Smooth muscle cell of the brain vasculature (primary cell): Measurements from ENCODE around the gene SLC4A11.

Source experiments
- DNase-seq: peaks from one replicate; pipeline ENCODE4 v3.0.0-alpha.2; 2012; ENCODE audit warnings: low read depth, low spot score

Gene SLC4A11

DNA sequence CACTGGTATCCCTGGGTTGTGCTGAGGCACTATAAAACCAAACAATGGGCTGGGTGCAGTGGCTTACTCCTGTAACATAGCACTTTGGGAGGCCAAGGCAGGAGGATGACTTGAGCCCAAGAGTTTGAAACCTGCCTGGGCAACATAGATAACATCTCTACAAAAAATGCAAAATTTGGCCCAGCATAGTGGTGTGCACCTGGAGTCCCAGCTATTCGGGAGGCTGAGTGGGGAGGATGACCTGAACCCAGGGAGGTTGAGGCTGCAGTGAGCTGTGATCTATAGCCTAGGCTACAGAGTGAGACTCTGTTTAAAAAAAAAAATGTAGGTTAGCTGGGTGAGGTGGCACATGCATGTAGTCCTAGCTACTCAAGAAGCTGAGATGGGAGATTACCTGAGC is 7.7 kb upstream of the SLC4A11 start:
- no peak for DNase-seq

DNA sequence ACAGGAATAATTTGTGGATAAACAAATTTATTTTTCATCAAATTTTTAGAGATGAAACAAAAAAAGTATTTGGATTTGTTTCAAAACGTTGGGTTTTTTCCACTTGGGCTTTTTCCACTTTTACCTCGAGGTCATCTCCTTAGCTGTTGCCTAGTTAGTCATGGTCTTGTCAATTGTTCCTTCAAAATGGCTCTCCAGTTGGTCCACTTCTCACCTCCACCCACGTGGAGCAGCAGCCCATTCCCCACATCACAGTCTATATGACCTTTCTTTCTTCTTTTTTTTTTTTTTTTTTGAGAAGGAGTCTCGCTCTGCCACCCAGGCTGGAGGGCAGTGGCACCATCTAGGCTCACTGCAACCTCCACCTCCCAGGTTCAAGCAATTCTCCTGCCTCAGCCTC is 6.7 kb upstream of the SLC4A11 start:
- DNase-seq, result no peak

GRCh38 chr20:3245156-3245555 is 6.2 kb upstream of the SLC4A11 start:
- DNase-seq, result no peak

DNA sequence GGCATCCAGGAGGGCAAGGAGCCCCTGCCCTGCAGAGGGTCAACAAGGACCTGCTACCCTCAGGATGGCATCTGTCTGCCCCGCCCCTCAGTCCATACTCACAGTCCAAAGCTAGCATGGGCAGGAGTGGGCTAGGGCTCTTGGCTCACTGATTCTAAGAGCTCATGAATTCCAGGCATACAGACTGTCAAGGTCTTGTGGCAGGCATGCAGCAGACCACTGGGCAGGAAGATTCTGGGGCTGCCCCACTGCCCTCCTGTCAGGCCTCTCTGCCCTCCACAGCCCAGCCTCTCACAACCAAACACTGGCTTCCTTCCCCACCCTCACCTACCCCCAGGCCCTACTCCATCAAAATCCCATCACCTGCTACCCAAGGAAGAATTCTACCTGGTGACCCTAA is 5.6 kb upstream of the SLC4A11 start:
- DNase-seq, result no peak

DNA sequence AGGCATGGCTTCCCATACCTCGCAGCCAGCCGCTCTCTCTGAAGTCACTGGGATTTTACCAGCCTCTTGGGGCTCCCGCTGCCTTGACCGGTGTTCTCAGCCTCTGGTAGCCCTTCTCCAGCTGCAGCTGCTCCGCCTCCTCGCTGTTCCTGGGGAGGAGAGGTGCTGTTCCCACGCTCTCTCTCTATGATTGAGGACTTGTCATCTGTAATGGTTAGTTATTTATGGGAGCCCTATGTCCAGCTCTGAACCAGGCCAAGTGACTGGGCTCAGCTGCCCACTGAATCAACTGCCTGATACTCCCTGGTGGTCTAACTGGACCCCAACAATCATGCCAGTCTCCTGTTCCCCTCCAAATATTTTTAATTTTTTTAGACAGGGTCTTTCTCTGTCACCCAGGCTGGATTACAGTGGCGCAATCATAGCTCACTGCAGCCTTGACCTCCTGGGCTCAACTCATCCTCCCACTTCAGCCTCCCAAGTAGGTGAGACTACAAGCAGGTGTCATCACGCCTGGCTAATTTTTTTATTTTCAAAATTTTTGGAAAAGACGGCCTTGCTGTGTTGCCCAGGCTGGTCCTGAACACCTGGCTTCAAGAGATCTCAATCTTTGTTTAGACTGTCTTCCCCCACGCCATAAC is 4.8 kb upstream of the SLC4A11 start:
- DNase-seq, result no peak

GRCh38 chr20:3242172-3242692 is 3.2 kb upstream of the SLC4A11 start:
- no peak for DNase-seq

DNA sequence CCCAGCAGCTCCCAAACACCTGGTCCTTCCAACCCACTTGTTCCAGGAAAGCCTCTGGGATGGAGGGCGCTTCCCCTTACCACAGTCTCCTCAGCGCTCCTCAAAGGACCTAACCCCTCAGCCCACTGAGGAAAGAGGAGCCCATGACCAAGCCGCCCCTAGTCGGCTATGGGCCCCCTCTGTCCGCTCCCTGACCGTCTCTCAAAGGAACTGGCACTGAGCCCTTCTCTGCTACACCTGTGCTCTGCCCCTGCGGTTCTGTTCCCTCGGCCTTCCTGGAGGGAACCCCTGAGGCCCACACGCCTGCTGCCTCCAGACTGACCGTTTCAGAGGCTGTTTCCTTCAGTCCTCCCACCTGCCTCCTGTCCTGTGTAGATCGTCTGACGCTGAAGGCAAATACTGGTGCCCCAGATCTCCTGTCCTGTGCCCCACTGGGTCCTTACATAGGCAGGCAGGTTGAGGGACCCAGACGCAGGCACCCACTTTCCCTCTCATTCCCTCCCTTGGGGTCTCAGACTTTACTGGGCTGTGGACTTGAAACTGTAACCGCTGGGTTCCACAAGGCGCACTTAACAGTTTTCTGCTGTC is 1.9 kb upstream of the SLC4A11 start:
- DNase-seq, result no peak

- no peak for DNase-seq
Measured at GRCh38 chr20:3239867-3240775, 1.1 kb upstream of the SLC4A11 start.

DNA sequence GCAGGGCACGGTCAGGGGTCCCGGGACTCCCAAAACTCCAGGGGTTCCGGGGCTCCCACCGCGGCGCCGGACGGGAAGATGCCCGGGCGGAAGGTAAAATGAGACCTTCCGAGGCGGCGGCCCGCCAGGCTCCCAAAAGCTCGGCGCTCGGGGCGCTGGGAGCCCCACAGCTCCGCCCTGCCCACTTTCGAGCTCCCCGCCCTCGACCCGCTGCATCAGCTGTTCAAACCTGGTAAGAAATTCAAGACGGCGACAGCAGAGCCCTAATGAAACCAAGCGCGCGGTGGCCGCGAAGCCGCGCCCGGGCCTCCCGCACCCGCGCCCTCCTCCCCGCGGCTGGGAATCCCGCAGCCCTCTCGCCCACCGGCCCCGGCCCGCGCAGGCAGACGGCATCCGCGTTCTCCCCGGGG is 369 bp downstream of the SLC4A11 start:
- no peak for DNase-seq

DNA sequence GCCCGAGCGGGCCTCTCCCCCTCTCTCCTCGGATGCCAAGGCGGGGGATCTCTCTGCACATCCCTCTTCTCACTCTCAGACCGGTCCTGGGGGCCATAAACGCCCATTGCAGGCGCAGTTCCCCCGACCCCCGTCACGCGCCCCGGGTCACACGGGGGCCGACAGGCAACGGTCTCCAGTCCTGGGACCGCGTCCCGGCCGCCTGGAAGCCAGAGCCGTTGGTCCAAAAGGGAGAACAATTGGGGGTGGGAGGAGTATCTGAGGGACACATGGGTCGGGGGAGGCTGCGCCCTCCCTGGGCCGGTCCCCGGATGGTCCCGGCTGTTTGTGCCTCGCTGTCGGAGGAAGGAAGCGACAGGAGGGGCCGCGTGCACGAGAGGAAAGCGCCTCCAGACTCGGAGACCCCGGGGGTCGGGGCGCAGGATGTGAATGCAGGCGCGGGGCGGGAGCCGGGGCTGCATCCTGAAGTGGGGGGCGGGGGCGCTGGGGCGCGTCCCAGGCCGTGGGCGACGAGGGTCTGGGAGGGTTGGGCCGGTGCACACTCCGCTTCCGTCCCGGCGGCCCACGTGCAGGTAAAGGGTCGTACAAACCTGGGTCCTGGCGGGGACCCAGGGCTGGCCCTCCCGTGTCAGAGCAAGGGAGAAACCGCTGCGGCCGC is 903 bp downstream of the SLC4A11 start:
- DNase-seq, result no peak

DNA sequence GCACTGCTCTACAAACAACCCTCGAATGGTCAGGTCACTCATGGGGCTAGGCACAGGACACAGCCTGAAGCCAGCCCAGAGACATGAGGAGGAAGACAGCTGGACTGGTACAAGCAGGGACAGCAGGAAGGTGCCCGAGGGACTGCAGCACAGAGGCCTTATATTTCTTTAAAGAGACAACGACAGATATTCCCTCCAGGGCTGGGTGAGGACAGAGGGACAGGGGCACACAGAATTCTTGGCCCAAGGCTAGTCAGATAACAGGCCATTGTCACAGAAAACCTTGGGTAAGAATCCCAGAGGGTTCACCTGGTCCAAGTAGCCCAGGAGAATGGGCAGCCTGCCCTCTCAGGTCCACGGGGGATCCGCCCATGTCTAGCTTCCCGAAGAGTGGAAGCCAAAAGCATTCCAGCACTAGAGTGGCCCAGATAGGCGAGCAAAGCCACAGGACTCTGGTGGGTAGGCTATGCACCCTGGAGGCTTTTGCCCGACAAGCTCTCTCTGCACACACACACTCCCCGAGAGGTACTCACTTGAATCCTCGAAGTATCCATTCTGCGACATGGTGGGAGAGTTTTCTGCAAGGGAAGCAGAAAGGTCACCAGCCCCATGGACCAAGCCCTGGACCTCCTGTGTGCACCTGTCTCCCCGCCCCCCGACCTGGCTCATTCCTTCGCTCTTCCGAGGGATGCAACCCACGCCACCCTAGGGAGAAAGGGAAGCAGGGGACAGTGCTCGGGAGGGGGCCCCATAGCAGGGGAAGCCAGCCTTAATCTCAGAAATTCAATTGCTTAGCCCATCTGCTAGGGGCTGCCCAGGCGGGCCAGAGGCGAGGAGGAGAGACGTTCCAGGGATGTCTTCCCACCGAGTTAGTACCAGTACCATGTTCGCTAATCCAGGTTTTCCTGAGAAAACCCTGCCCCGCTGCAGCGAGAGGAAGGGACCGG is 1.7 kb downstream of the SLC4A11 start:
- no peak for DNase-seq

DNA sequence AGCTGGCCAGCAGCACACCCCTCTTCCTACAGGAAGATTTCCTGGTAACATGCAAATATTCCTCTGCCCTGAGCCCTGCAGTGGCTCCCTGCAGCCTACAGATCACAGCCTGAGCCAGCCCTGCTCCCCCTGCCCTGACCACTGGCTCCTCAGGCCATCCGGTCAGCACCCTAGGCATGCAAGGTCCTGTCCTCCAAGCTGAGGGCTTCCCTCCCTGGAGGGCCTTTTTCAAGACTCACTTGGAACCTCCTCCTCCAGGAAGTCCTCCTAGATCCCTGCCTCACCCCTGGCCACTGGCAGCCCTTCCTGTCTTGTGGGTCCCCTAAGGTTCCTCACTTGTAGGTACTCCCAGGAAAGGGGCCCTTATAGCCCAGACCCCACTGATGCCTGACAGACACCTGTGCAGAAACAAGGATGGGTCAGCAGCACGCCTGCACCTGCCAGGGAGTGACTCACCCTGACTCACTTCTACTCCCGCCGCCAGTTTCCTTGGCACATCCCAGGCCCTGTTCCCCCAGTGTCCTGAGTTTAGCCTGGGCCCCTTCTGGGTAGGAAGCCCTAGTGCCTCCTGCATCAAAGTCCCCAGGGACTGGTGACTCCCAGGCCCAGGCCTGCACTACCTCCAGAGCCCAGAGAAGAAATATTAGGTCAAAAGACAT is 3.2 kb downstream of the SLC4A11 start:
- no peak for DNase-seq

- DNase-seq, result no peak
Measured at GRCh38 chr20:3233991-3234498, 4.9 kb downstream of the SLC4A11 start.

DNA sequence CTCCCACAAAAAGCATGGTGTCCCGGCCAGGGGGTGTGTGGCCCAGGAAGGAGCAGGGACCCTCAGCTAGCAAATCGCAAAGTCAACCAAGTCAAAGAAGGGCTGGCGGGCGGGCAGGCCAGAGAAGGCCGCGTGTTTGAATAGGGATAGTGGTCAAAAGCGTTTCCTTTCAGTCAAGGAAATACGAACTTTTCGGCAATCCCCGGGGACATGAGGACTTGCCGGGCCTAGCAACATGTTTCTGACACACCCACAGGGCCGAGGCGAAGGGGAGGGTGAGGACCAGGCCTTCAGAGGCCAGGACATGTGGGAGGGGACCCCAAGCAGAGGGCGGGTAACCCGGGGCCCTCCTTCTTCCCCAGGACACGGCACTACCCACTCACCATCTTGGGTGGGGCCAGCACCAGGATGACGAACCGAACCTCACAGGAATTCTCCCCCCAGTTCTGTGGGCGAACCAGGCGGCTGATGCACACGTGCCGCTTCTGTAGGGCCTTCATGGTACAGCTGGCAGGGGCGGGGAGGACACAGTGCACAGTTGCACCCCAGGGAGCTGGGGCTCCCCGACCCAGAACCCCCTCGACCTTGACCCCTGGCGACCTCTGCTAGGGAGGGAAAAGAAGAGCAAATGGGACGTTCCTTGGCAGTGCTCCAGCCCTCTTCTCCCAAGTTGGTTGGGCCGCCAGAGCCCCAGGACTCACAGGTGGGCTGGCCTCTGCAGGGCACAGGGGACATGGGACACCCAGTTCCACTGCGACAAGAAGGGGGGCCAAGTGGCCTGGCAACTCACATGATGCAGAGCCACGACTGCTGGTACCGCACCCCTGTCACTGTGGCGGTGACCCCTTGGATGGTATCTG is 5.6 kb downstream of the SLC4A11 start:
- DNase-seq, result no peak

GRCh38 chr20:3231889-3232588 is 7.0 kb downstream of the SLC4A11 start:
- DNase-seq, result no peak

DNA sequence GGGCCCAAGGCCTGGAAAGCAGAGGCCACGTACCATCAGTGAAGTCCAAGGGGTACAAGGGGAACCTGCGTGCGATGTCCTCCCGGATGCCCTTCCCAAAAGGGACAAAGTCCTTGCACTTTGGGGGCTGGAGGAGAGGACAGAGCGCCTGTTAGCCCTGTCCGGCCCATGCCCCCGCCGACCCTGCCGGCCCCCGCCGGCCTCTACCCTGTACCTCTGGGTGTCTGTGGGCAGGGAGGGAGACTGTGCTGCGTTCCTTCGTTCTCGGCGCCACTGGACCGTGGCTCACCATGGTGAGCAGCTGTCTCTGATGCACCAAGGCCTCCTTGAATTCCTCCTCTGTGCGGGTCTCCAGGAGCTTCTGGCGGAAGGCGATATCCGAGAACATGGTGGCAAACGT is 7.9 kb downstream of the SLC4A11 start:
- no peak for DNase-seq

DNA sequence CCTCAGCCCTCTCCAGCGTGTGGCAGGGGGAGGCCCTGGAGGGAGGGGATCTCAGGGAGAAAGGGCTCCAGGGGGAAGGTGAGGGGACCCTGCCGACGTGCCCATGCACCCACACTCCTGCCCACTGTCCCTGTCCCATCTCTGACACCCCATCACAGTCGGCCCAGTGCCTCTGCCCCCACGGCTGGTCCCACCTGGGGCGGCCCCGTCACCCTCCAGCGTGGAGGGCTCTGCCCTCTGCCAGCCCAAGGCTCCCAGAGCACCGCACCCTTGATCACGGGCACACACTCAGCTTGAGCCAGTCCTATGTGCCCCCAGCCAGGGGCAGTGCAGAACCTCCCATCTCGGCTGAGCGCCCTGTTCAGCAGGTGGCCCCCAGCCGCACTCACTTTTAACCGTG is 9.2 kb downstream of the SLC4A11 start:
- no peak for DNase-seq

DNA sequence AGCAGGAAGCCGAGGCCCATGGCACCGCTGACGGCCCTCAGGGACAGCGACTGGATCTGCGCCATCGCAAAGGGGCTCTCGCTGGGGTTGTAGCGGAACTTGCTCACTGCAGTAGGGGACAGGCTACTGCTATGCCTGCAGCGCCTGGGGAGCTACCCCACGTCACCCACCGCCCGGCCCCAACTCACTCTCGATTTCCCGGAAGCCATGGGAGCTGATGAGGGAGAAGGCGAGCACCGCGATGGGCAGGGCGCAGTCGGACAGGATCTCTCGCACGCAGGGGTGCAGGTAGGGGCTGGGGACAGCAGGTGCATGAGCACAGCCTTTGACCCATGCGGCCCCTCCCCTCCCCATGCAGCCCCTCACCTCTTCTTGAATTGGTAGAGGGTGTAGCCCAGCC is 9.8 kb downstream of the SLC4A11 start:
- no peak for DNase-seq

DNA sequence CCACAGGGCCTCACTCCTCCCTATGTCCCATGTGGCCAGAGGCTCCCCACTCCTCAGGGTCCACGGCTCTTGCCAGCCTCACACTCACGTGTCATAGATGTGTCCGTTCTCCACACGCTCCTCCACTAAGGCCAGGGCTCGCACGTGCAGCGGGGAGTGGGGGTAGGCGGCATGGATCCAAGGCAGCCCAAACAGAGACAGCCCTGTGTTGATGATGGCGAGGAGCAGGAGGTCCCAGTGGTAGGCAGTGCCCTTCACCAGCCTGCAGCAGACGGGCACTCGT is 10.3 kb downstream of the SLC4A11 start:
- DNase-seq, result no peak
